CD14-positive monocyte (primary cell): ENCODE results near the gene ENTHD1. TPM values are rescaled to one million over a fixed set of nuclear protein-coding genes. Genes with fewer than 3 reads are reported as not detected.

ENCODE experiments used
- DNase-seq, 3 donors: peaks; one replicate each; pipeline ENCODE4 v3.0.0-alpha.2; 2011 to 2022
- H2AFZ ChIP-seq: 2 replicates; pipeline ENCODE4 v1.6.0; 2012; ENCODE audit warnings: mild to moderate bottlenecking, low read depth, low read length, inconsistent platforms; ENCODE audit not compliant: insufficient read depth, poor library complexity, severe bottlenecking
- H3K27ac ChIP-seq, 2 donors: 1 replicate in 1 of 2; 2 replicates in 1 of 2; pipeline ENCODE4 v1.5.1; 2012 to 2013; ENCODE audit warnings: low read length in 2 of 2, control low read depth in 1 of 2, inconsistent platforms in 1 of 2, low read depth in 1 of 2, mild to moderate bottlenecking in 1 of 2
- H3K27me3 ChIP-seq, 2 donors: one replicate each; pipeline versions ENCODE4 v1.6.0 to v1.6.1; 2011 to 2013; ENCODE audit warnings: low read length in 2 of 2; ENCODE audit not compliant: control insufficient read depth in 2 of 2, insufficient read depth in 2 of 2
- H3K36me3 ChIP-seq, 2 donors: replicated peaks in 1 of 2; 1 replicate in 1 of 2; 2 replicates in 1 of 2; pipeline versions ENCODE4 v1.5.1 to v1.6.1; 2012 to 2013; ENCODE audit warnings: low read length in 2 of 2, control low read depth in 1 of 2, inconsistent platforms in 1 of 2, mild to moderate bottlenecking in 1 of 2; ENCODE audit not compliant: insufficient read depth in 2 of 2, control insufficient read depth in 1 of 2
- H3K4me1 ChIP-seq, 2 donors: 1 replicate in 1 of 2; 2 replicates in 1 of 2; pipeline versions ENCODE4 v1.5.1 to v1.6.1; 2012 to 2013; ENCODE audit warnings: low read length in 2 of 2, control low read depth in 1 of 2, inconsistent platforms in 1 of 2, mild to moderate bottlenecking in 1 of 2, moderate library complexity in 1 of 2; ENCODE audit not compliant: insufficient read depth in 2 of 2, control insufficient read depth in 1 of 2
- H3K4me2 ChIP-seq: replicated peaks from 2 replicates; pipeline ENCODE3; 2012; ENCODE audit warnings: low read length, moderate library complexity, mild to moderate bottlenecking; ENCODE audit not compliant: poor library complexity, severe bottlenecking; ENCODE audit errors: extremely low read depth
- H3K4me3 ChIP-seq, 3 experiments: fragments of 200-600 bp in 1 of 3; sonication (generic) in 1 of 3; replicated peaks in 1 of 3; 1 replicate in 2 of 3; 2 replicates in 1 of 3; pipeline ENCODE4 v1.5.1; 2011 to 2013; ENCODE audit warnings: low read length in 3 of 3, mild to moderate bottlenecking in 3 of 3, control low read depth in 2 of 3, low read depth in 2 of 3, inconsistent platforms in 1 of 3, moderate library complexity in 1 of 3
- H3K79me2 ChIP-seq: 2 replicates; pipeline ENCODE4 v1.6.0; 2012; ENCODE audit warnings: mild to moderate bottlenecking, control low read depth, inconsistent platforms, low read length, moderate library complexity; ENCODE audit not compliant: insufficient read depth
- H3K9ac ChIP-seq: 2 replicates; pipeline ENCODE4 v1.6.0; 2017; ENCODE audit warnings: low read length, mild to moderate bottlenecking; ENCODE audit not compliant: insufficient read depth, poor library complexity, severe bottlenecking
- H3K9me3 ChIP-seq, 2 donors: replicated peaks in 1 of 2; 1 replicate in 1 of 2; 2 replicates in 1 of 2; pipeline versions ENCODE4 v1.5.1 to v1.6.1; 2012 to 2013; ENCODE audit warnings: low read length in 2 of 2, control low read depth in 1 of 2; ENCODE audit not compliant: control insufficient read depth in 1 of 2, insufficient read depth in 1 of 2
- H4K20me1 ChIP-seq: 2 replicates; pipeline ENCODE4 v1.6.0; 2012; ENCODE audit warnings: mild to moderate bottlenecking, low read length, control low read depth, moderate library complexity; ENCODE audit not compliant: insufficient read depth
- H3K27ac Mint-ChIP-seq, 7 donors: one replicate each; pipeline ENCODE4 v1.8.0; 2020; ENCODE audit warnings: mild to moderate bottlenecking in 7 of 7, mixed read lengths in 7 of 7, moderate library complexity in 6 of 7, inconsistent platforms in 2 of 7
- H3K27me3 Mint-ChIP-seq, 3 donors: one replicate each; pipeline ENCODE4 v1.8.0; 2021 to 2022; ENCODE audit warnings: low read depth in 3 of 3, mild to moderate bottlenecking in 3 of 3, mixed read lengths in 3 of 3, moderate library complexity in 3 of 3, inconsistent platforms in 1 of 3
- H3K36me3 Mint-ChIP-seq, 2 donors: one replicate each; pipeline ENCODE4 v1.8.0; 2020; ENCODE audit warnings: mixed read lengths in 2 of 2, inconsistent platforms in 1 of 2, mild to moderate bottlenecking in 1 of 2
- H3K4me1 Mint-ChIP-seq: one replicate; pipeline ENCODE4 v1.8.0; 2020; ENCODE audit warnings: mild to moderate bottlenecking, mixed read lengths
- H3K4me3 Mint-ChIP-seq, 2 donors: one replicate each; pipeline ENCODE4 v1.8.0; 2020; ENCODE audit warnings: mild to moderate bottlenecking in 2 of 2, mixed read lengths in 2 of 2, moderate library complexity in 1 of 2
- H3K9me3 Mint-ChIP-seq, 7 donors: one replicate each; pipeline ENCODE4 v1.8.0; 2020 to 2022; ENCODE audit warnings: mixed read lengths in 7 of 7, mild to moderate bottlenecking in 6 of 7, moderate library complexity in 6 of 7, inconsistent platforms in 2 of 7
- CTCF ChIP-seq: fragments of 200-600 bp; IDR thresholded peaks from one replicate; pipeline ENCODE4 v1.8.0; 2022; ENCODE audit warnings: antibody characterized with exemption, mild to moderate bottlenecking
- WGBS: methylation state at CpG from one replicate; pipeline ENCODE4 v1.1.5; 2013; ENCODE audit warnings: missing lambda C conversion rate; ENCODE audit not compliant: insufficient coverage; 5-methylcytosine and 5-hydroxymethylcytosine counted together
- intact Hi-C, 2 donors: fragments of 100-400 bp; cut with micrococcal nuclease; formaldehyde crosslinking; loops; one replicate each; pipeline versions ENCODE4 v1.15.0 to v1.15.1; 2023
- polyA plus RNA-seq, 3 donors: library from polyadenylated mRNA; depleted of rRNA in 1 of 3; unstranded in 2 of 3; stranded (reverse) in 1 of 3; fragments of 300-500 nt in 2 of 3; fragments of >200 nt in 1 of 3; fragmentation: Illumina TruSeq in 2 of 3; gene quantifications; 1 replicate in 2 of 3; 2 replicates in 1 of 3; pipeline ENCODE4 v1.2.3, GENCODE V29; 2012 to 2021

Gene ENTHD1
- polyA plus RNA-seq, 3 donors: not detected

DNA sequence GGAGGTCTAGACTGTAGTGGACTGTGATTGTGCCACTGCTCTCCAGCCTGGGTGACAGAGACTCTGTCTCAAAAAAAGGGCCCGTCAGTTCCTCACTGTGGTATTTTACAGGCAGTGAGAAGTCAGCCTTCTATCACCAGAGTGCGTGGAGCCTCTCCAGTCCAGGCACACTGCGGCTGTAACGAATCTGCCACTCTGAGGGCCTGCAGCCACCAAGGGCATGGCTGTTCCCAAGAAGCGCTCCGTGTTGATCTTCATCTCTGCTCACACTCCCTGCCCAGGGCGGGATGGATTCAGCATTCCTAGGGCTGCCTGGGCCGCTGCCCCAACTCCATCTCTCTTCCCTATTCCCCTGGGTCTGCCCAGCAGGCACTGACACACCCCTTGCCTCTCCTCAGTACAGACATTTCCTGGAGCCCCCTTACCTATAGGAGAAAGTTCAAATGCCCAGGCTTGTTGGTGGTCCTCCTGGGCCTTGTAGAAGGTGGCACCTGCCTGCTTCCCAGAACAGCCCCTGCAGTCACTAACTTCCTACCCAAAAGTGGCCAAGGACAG lies 174.6 kb downstream of the ENTHD1 start:
- no peaks in the 10 kb centered on the region for H3K4me1 Mint-ChIP-seq
- peaks cover 0 to 2% (median 0%) of the 10 kb centered on the region in 7 donors for H3K9me3 Mint-ChIP-seq
- intact Hi-C loops: no loop called here
- Histone ChIP-seq H3K79me2 (no peaks in the 10 kb centered on the region), H3K9ac (no peak overlapping the region), H4K20me1 (no peaks in the 10 kb centered on the region), H3K4me1 (no peaks in the 10 kb centered on the region), H2AFZ (no peak overlapping the region), H3K4me3 (no peak overlapping the region), H3K4me2 (no peak overlapping the region), H3K9me3 (no peaks in the 10 kb centered on the region), H3K36me3 (no peaks in the 10 kb centered on the region), H3K27ac (no peak overlapping the region), H3K27me3 (no peaks in the 10 kb centered on the region)
- DNase-seq: no peak
- no peaks in the 10 kb centered on the region for H3K36me3 Mint-ChIP-seq
- H3K27me3 Mint-ChIP-seq: peaks cover 16 to 23% (median 17%) of the 10 kb centered on the region in 3 donors
- no peak overlapping the region for H3K27ac Mint-ChIP-seq
- H3K4me3 Mint-ChIP-seq: no peak overlapping the region
- no peak for TF ChIP-seq CTCF
- WGBS: 95% methylated on average over 8 of the region's 8 CpGs

- no peak for TF ChIP-seq CTCF
- Histone ChIP-seq H3K9ac (no peak overlapping the region), H3K4me1 (no peaks in the 10 kb centered on the region), H2AFZ (no peak overlapping the region), H3K9me3 (no peaks in the 10 kb centered on the region), H3K27me3 (no peaks in the 10 kb centered on the region), H4K20me1 (no peaks in the 10 kb centered on the region), H3K79me2 (no peaks in the 10 kb centered on the region), H3K4me2 (no peak overlapping the region), H3K27ac (no peak overlapping the region), H3K4me3 (no peak overlapping the region), H3K36me3 (no peaks in the 10 kb centered on the region)
- intact Hi-C loops: no loop called here
- Mint-ChIP-seq H3K9me3 (peaks cover 0 to 2% (median 0%) of the 10 kb centered on the region in 7 donors), H3K36me3 (no peaks in the 10 kb centered on the region), H3K27ac (no peak overlapping the region), H3K4me1 (no peaks in the 10 kb centered on the region), H3K27me3 (peaks cover 14 to 20% (median 17%) of the 10 kb centered on the region in 3 donors), H3K4me3 (no peak overlapping the region)
- WGBS: 92% methylated on average over 4 of the region's 7 CpGs
- no peak for DNase-seq
Observed at GRCh38 chr22:39718206-39718605, 175.4 kb downstream of the ENTHD1 start.
